CD1c-positive myeloid dendritic cell (primary cell): Measurements from ENCODE around the gene TPPP3.
"Not testable (repeated sequence)": the region's sequence is repeated elsewhere in the genome, so short reads cannot be mapped to it uniquely, and the experiment has no call there.

Experiments
- DNase-seq: peaks from one replicate; pipeline ENCODE4 v3.0.0-alpha.2; 2016; ENCODE audit errors: extremely low spot score

TPPP3 gene

GRCh38 chr16:67426022-67426421 lies 32.7 kb upstream of the TPPP3 start:
- no peak for DNase-seq

GRCh38 chr16:67425580-67425979 lies 32.3 kb upstream of the TPPP3 start:
- no peak for DNase-seq

- no peak for DNase-seq
Observed at GRCh38 chr16:67425061-67425460, 31.8 kb upstream of the TPPP3 start.

GRCh38 chr16:67424261-67424615 lies 30.9 kb upstream of the TPPP3 start:
- DNase-seq: no peak

- no peak for DNase-seq
Observed at GRCh38 chr16:67423611-67424260, 30.4 kb upstream of the TPPP3 start.

GRCh38 chr16:67423015-67423414 lies 29.7 kb upstream of the TPPP3 start:
- no peak for DNase-seq

- DNase-seq: no peak
Observed at GRCh38 chr16:67421030-67421429, 27.7 kb upstream of the TPPP3 start.

GRCh38 chr16:67419931-67420330 lies 26.6 kb upstream of the TPPP3 start:
- DNase-seq: no peak

- no peak for DNase-seq
Observed at GRCh38 chr16:67419502-67419901, 26.2 kb upstream of the TPPP3 start.

- DNase-seq: no peak
Observed at GRCh38 chr16:67417333-67418061, 24.2 kb upstream of the TPPP3 start.

- DNase-seq: peak; percentile 61
Observed at GRCh38 chr16:67415872-67416793, 22.8 kb upstream of the TPPP3 start, which contains the start of gene ZDHHC1. ZDHHC1 (minus strand) TSS chr16:67416477; CDS start chr16:67407775, 8,702 bp downstream.

GRCh38 chr16:67415421-67415820 lies 22.1 kb upstream of the TPPP3 start:
- not testable (repeated sequence) for DNase-seq

GRCh38 chr16:67413978-67414911 lies 20.9 kb upstream of the TPPP3 start:
- DNase-seq: peak; percentile 86

- DNase-seq: no peak
Observed at GRCh38 chr16:67412294-67412693, 19.0 kb upstream of the TPPP3 start.

- DNase-seq: no peak
Observed at GRCh38 chr16:67411339-67411738, 18.0 kb upstream of the TPPP3 start.

- DNase-seq: no peak
Observed at GRCh38 chr16:67409631-67410030, 16.3 kb upstream of the TPPP3 start.

GRCh38 chr16:67407788-67408452 lies 14.6 kb upstream of the TPPP3 start:
- no peak for DNase-seq

- DNase-seq: no peak
Observed at GRCh38 chr16:67407176-67407787, 14.0 kb upstream of the TPPP3 start.

GRCh38 chr16:67406111-67406971 lies 13.0 kb upstream of the TPPP3 start:
- no peak for DNase-seq
